SIG-M5 treated with dmso at 0.1 percent for 504 hours (cell line): Measurements from ENCODE around the gene OSBPL3.

Source experiments
- DNase-seq: peaks from one replicate; lab custom pipeline; 2025; ENCODE audit not compliant: unreplicated experiment; lab: John Stamatoyannopoulos, UW

Gene OSBPL3

DNA sequence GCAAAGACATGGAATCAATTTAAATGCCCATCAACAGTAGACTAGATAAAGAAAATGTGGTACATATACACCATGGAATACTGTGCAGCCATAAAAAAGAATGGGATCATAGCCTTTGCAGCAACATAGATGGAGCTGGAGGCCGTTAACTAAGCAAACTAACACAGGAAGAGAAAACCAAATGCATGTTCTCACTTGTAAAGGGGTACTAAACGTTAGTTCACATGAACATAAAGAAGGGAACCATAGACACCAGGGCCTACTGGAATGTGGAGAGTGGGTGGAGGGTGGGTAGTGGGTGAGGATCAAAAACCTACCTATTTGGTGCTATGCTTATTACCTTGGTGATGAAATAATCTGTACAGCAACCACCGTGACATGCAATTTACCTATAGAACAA is 144.3 kb downstream of the OSBPL3 start:
- DNase-seq: no peak

DNA sequence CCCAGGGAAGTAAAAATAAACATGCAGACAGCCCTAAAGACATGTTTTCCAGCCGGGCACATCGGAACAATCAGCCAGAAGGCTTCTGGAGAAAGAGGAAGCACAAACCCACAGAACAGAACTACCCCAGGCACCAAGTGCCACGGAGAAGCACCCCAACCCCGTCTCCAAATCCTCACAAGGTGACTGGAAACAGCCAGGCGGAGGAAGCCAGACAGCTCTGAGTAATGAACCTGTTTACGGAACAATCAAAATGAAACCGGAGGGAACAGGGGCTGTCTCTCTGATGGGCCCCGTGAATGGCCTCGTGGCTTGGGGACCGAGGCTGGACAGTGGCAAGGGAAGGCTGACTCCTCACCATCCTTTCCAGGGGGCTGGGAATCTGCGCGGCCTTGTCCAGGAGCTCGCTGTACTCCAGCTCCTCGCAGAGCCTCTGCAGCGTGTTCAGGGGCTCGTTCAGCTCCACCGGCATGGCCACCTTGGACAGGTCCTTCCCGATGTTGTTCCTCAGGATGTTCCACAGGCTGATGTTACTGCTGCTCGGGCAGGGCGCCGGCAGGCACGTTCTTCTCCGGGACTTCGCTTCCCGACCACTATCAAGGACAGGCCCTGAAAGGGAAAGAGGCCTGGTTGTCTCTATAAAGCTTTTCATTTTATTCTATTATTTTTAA is 145.7 kb downstream of the OSBPL3 start:
- DNase-seq: peak; percentile 15

DNA sequence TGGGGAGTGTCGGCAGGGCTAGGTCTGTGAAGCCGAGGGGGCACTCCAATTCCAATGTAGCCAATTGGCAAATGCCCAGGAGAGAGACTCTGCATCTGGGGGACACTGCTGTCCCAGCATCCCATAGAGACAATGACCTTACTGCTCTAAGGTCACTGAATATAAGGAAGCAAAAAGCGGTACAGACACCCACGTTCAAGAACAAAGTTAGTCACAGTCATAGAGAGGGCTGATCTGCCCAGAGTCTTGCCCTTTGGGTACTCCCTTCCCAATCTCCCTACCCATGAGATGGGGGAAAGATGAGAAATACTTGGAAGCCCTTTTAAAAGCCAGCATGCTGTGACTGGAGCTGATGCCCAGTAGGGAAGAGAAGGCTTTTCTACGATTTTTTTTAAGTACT is 146.4 kb downstream of the OSBPL3 start:
- DNase-seq: no peak

DNA sequence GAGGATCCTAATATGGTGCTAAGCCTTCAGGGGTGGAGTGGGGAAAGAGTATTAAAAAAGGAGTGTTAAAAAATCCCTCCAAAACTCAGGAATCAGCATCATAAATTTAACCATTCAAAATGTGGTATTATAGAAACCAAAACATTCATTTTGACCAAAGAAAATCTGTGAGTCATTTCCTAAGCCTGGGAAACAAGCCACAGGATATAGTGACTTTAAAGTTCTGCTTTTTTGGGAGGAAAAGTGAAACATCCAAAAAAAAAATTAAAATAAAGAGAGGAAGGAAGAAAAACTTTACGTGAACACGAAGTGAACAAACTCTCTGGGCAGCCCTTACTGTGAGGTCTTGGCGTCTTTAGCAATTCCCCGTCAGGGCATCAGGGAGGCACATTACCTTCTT is 148.7 kb downstream of the OSBPL3 start:
- peak; percentile 73 for DNase-seq

DNA sequence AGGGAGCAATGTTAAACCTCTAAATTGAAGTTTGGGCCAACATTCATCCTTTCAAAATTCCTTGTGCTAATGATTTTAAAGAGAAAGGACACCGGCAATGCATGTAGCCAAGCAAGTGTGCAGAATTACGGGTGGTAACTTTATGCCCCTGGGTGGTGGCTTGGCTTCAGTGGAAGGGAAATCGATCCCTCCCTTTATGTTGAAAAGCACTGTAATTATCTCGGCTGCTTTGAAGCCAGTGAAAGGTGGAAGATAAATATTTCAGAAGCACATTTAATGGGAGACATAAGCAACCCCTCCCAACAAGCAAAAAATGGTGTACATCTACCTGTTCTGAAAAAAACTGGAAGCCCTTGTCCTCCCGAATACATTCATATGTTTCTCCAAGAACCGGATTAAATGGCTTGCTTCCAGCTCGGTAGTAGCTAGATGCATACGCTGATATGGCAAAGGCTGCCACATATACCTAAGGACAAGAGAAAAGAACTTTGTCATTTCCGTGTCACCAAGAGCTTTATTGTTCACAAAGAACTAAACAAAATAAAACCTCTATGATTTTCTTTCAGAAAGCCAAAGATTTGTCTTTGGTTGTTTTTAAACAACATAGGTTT is 149.4 kb downstream of the OSBPL3 start:
- no peak for DNase-seq

DNA sequence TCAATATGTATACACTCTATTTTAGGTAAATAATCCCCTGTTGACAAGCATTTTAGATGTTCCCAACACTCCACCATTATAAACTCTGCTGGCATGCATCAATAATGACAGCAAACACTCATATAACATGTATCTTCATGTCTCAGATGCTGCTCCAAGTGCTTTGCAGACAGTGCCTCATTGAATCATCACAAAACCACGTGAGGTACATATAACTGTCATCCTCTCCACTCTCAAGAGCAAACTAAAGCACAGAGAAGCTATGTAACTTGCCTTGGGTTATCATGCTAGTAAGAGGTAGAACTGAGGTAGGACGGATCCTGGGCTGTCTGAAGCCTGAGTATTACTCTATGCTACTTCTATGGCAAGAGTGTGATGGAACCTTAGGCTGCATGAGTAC is 150.2 kb downstream of the OSBPL3 start:
- no peak for DNase-seq

DNA sequence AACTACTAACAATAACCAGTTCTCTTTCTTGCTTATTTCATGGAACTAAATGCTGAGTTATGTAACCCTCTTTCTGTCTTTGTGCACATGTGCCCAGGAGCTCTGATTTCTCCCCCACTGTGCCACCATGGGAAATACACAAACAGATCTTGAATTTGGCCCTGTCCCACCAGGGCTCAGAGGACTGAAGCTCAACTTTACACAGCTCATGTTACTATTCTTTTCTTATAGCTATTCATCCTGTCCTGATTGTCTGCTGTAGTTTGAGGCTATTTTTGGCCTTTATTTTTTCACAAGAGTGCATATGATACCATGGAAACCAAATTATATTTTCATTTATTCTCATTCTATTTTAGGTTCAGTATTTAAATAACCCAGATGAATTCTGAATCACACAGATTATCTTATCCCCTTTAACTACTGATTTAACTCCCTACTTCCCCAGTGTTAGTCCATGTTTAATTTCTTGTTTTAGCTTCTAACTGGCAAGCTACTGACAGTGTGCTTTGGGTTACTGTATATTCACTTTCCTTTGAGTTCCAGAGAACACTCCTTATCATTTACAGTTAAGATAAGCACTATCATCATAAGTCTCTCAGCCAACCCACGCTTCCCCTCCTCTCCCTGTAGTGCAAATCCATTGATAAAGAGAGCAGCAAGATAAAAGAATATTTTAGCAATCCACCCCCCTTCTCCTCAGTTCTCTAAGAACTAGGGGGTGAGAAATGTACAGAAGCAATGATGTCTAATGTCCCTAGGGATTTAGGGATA is 150.9 kb downstream of the OSBPL3 start:
- DNase-seq: no peak

DNA sequence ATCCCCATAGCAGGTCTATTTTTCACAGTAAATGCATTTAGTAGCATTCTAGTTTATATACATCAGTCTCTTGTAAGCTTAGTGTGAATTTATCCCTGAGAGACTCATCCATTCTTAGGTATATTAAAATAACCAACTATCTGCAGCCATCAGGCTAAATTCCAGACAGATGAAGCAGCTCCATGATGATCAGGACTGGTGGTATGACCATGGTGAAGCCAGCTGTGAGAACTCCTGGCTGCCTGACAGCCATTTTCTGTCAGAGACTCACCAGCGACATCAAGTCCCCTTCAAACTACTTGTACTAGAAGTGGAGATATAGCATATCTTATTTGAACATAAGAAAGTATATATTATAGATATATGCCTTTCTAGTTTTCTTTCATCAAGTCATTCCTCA is 152.4 kb downstream of the OSBPL3 start:
- no peak for DNase-seq

DNA sequence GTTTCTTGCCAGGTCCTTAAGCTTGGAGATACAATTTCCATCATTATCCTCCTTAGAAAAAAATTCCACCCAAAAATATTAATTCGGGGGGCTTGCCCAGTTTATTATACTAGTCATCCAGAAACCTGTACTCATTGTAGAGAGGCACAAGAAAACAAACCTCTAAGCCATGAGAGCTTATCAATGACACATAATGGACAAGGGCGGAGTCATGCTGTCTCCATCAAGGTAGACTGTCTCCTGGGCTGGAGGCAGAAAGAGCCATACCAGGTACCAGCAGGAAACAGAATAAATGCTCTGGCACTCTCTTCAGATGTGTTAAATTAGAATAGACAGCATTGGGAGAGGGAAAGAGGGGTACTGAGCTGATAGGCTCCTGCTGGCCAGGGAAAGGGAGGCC is 153.0 kb downstream of the OSBPL3 start:
- DNase-seq: no peak

DNA sequence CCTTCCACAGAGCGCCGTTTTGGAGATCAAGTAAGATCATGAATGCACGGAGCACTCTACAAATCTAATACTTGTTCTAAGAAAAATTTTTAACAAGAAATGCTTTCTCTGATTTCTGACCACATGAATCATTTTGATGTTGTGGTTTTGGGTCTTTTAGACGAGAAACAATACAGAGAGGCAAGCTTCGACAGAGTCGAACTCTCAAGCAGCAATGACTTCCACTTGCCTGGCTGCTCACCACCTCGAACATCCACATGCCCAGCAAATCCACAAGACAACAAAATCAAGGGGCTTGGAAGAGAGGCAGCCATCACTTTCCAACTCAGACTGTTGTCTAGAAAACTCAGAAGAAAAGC is 153.3 kb downstream of the OSBPL3 start:
- no peak for DNase-seq

DNA sequence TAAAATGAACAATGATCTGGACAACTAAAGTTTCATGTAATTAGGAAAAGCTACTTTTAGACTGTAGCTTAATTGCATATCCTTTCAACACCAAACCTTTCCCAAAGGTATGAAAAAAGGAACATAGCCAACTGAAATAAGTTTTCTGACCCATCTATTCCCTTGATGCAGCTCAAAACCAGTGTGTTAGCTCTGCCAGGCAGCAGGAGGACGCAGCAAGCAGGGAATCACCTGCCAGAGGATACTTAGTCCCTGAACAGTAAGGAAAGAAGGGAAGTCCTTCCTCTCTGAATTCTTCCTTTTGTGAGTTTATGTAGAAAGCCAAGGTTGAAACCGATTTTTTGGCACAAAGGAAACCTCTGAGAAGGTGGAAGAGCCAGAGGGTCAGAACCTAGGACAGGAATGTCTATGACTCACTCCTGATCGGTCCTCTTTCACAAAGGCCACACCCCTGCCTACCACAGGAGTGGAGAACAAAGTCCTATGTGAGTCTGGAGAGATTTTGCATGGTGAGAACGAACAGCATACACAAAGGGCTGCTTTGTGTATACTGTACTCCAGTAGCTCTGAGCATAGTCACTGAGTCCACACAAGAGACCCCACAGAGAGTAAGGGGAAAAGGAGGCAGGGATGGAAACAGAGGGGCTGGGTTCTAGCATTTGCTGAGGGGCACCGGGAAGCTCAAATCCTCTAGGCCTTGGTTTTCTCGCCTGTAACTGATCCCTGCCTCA is 153.9 kb downstream of the OSBPL3 start:
- DNase-seq: peak; percentile 32

DNA sequence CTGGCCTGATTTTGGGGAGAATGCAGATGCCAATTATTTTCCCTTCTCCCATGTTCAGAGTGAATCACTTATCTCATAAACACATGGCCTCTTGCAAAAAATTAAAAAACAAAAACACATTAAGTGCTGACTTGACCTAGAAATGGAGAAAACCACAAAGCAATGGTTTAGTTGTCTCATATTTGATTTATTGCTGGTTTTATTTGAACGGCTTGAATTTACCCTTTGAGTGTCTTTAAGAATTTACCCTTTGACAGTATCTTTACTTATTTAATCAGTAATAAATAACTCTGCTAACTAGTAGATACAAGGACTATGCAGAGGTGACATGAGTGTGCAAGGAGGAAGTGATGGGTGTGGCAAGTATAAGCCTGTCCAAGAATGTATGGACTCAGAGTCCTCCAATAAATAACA is 154.6 kb downstream of the OSBPL3 start:
- peak; percentile 5 for DNase-seq

DNA sequence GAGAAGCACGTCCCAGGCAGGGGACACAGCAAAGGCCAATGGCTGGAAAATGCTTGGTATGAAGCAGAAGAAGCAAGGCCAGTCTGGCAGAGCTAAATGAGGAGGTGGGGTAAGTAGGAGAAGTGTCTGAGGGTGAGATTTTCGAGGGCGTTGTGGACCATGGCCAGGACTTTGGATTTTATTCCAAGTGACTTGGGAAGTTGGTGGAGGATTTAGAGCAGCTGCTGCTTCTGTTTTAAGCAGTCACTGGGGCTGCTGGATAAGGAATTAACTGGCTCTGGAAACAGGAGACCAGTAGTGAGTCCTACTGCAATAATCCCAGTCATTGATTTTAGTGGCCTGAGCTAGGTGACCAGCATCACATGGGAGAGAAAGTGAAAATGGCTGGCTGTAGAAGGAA is 155.1 kb downstream of the OSBPL3 start:
- DNase-seq: no peak

DNA sequence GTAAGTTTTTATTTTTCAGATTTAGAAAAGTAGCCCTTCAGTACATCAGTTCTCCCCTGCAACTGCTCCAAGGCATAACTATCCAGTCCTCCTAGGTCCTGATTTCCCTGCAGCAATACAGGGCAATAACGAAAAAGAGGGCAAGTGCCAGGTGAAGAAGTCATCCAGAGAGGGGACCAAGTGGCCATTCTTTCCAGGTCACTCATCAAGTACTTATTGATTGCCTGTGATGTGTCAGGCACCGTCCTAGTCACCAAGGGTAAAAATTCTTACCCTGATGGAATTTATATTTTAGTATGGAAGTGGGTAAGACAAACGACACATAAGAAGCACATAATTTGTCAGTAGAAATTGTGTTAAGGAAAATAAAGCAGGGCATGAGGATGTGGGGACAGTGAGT is 155.6 kb downstream of the OSBPL3 start:
- DNase-seq: no peak

DNA sequence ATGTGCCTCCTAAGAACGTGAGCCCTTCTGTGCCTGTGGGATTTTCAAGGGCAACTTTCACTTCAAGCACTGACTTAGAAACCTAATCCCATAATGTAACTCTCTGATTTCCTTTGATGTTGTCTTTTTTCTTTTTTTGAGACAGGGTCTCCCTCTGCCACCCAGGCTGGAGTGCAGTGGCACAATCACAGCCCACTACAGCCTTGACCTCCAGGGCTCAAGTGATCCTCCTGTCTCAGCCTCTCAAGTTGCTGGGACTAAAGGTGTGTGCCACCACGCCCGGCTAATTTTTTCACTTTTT is 158.3 kb downstream of the OSBPL3 start:
- no peak for DNase-seq

DNA sequence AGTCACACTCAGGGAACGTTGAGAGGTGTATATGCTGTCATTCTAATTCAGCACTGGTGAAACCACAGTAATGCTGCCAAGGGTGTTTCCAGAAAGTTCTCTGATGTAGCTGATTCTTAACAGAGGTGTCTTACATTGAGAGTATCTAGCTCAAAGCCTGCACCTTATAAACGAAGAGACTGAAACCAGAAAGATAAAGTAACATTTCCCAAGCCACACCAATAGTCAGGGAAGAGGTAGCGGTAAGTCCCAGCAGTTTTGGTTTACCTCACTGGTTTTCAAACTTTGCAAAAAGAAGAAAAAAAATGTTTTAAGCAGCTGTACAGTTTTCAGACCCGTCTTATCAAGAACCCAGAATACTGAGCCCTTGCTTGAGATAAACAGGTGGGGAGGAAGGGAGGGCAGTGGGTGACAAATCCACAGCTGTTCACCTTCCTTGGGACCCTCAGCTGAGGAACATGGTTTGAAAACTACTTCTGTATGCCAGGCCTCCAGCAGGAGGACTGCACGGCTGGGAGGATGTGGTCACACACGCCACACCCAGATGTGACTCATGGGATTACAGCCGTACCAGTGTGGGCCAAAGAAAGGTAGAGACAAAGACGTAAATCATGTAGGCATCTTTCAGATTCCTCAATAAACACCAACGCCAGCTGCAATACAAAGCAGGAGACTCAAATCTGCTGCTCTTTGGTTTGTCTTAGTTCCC is 158.8 kb downstream of the OSBPL3 start:
- DNase-seq: peak; percentile 82

DNA sequence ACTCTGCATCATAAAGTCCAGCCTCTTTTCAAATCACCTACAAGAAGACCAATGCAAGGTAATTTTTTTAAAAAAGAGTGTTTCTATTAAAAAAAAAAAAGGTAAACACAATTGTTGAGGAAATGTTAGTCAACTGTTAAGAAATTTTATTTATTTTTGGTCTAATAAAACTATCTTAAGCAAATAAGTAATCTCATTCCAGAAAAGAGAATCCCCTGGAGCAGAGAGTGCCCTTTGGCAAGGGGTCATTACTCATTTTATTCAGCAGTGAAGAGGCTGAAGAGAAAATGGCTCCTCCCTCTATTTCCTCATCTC is 159.3 kb downstream of the OSBPL3 start:
- no peak for DNase-seq

DNA sequence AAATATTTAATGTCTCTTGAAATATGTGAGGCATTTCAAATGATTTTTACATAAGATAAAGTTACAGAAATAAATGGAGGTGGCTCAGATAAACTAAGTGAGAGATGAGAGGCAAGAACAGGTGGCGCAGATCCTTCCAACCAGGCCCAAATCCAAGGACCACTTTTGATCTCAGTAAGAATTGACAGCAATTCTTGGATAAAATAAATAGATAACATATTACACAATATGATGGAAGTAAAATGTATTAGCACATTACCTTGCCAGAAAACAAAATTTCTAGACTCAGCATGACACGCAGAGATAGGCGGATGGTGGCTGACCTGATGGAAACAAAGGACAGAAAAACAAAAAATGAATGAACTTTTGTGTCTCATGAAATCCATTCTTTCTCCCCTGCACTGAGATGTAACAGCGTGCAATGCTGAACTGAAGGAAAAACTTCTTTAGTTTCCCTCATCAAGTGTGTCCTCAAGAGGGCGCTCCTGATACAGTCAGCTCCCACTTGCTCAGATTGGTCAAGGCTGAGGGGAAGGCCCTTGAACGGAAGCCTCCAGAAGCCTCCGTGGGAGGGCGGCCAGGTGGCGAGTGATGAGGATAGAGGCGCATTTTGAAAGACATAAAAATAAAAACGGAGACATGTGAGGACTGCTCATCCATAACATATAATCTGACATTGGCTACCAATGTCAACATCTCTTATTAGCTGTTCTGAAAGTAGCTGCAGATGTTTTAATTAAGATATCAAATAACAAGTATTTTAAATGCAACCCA is 159.9 kb downstream of the OSBPL3 start:
- peak; percentile 77 for DNase-seq

DNA sequence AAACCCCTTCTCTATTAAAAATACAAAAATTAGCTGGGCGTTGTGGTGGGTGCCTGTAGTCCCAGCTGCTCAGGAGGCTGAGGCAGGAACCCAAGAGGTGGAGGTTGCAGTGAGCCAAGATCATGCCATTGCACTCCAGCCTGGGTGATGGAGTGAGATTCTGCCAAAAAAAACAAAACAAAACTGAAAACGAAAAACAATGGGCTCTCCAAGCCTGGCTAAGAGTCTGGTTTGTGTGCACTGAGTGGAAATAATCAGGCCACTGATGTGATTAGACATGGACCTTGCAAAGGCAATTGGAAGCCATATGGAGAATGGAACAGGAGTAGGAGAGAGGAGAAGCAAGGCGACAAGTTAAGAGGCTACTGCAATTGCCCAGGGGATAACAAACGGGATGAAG is 162.6 kb downstream of the OSBPL3 start:
- no peak for DNase-seq

DNA sequence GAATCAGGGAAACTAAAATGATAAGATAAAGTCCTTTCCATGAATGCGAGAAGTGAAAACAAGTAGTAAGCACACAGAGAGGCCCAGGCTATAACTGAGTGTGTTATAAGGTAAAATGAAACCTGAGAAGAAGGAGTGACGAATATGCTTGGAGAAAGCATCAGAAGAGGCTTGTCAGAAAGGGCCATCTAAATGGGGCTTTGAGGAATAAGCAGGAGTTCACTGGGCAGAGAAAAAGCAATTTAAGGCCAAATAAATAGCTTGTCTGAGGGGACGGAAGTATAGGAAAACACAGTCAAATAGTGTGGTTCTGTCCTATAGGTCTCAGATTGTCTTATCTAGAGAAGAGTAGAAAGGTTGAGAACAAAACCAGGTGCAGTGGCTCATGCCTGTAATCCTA is 163.1 kb downstream of the OSBPL3 start:
- no peak for DNase-seq
